HepG2 (cell line): Measurements from ENCODE around the gene RCCD1. TPM values are rescaled to one million over a fixed set of nuclear protein-coding genes. Genes with fewer than 3 reads are reported as not detected.

ENCODE experiments used
- CC2D1A ChIP-seq: sonication (generic); formaldehyde crosslinking; IDR thresholded peaks from 2 replicates; pipeline ENCODE4 v1.8.1; 2023; ENCODE audit warnings: mild to moderate bottlenecking, missing genetic modification reagents
- FOSL1 ChIP-seq: sonication (generic); formaldehyde crosslinking; IDR thresholded peaks from 2 replicates; pipeline ENCODE4 v1.9.0; 2021; ENCODE audit warnings: missing genetic modification reagents, borderline replicate concordance
- IKZF4 ChIP-seq: sonication (generic); formaldehyde crosslinking; IDR thresholded peaks from 2 replicates; pipeline ENCODE4 v1.5.1; 2020; ENCODE audit warnings: borderline replicate concordance, mild to moderate bottlenecking, low read depth, missing genetic modification reagents; ENCODE audit errors: not compliant biosample characterization
- MBNL3 ChIP-seq: fragments of 250-450 bp; sonication (Bioruptor Pico); conservative IDR thresholded peaks from 2 replicates; pipeline ENCODE4 v1.8.0; 2022; ENCODE audit warnings: mild to moderate bottlenecking, inconsistent platforms
- PHF20 ChIP-seq: sonication (generic); formaldehyde crosslinking; IDR thresholded peaks from 2 replicates; pipeline ENCODE4 v1.5.0; 2020; ENCODE audit warnings: mild to moderate bottlenecking, missing genetic modification reagents
- RARG ChIP-seq: sonication (generic); formaldehyde crosslinking; IDR thresholded peaks from 2 replicates; pipeline ENCODE4 v1.4.0; 2020; ENCODE audit warnings: low read depth, mild to moderate bottlenecking, missing genetic modification reagents
- SOX6 ChIP-seq, 2 experiments: fragments of 450-650 bp in 1 of 2; sonication (generic) in 1 of 2; formaldehyde crosslinking in 1 of 2; IDR thresholded peaks; 2 replicates each; pipeline versions ENCODE4 v1.4.0 to v1.6.1; 2017 to 2020; ENCODE audit warnings: antibody characterized with exemption in 1 of 2, mild to moderate bottlenecking in 1 of 2, missing genetic modification reagents in 1 of 2
- TBX3 ChIP-seq: fragments of 450-650 bp; IDR thresholded peaks from 2 replicates; pipeline ENCODE4 v1.6.1; 2017; ENCODE audit warnings: antibody characterized with exemption, mild to moderate bottlenecking, inconsistent platforms, borderline replicate concordance
- THAP11 ChIP-seq: IDR thresholded peaks from 2 replicates; pipeline ENCODE4 v1.6.1; 2016; ENCODE audit warnings: missing biosample characterization, missing genetic modification reagents
- ZBTB21 ChIP-seq: sonication (generic); formaldehyde crosslinking; IDR thresholded peaks from 2 replicates; pipeline ENCODE4 v1.4.0; 2020; ENCODE audit warnings: missing genetic modification reagents
- ZNF335 ChIP-seq: sonication (generic); formaldehyde crosslinking; IDR thresholded peaks from 2 replicates; pipeline ENCODE4 v1.4.0; 2020; ENCODE audit warnings: missing genetic modification reagents
- ZNF564 ChIP-seq: sonication (generic); formaldehyde crosslinking; IDR thresholded peaks from 2 replicates; pipeline ENCODE4 v1.8.1; 2023; ENCODE audit warnings: mild to moderate bottlenecking, missing genetic modification reagents
- ZNF780A ChIP-seq: sonication (generic); formaldehyde crosslinking; IDR thresholded peaks from 2 replicates; pipeline ENCODE4 v1.8.0; 2022; ENCODE audit warnings: mild to moderate bottlenecking, missing genetic modification reagents, moderate library complexity
- ZNF839 ChIP-seq: sonication (generic); formaldehyde crosslinking; IDR thresholded peaks from 2 replicates; pipeline ENCODE4 v1.4.0; 2020; ENCODE audit warnings: missing genetic modification reagents, mild to moderate bottlenecking, borderline replicate concordance
- polyA plus RNA-seq, 8 experiments: library from polyadenylated mRNA; depleted of rRNA in 3 of 8; stranded (reverse) in 7 of 8; unstranded in 1 of 8; fragments of >200 nt; fragmentation: Illumina TruSeq in 4 of 8; extraction: Trizol in 4 of 8; gene quantifications; 2 replicates each; pipeline versions ENCODE4 v1.2.1 to v1.2.3, GENCODE V29; 2011 to 2016; ENCODE audit warnings: low read depth in 4 of 8, missing spikeins in 1 of 8, mixed read lengths in 1 of 8; ENCODE audit not compliant: insufficient read depth in 1 of 8
- total RNA-seq, 5 experiments: library from RNA; depleted of rRNA; stranded (reverse); fragments of >200 nt; fragmentation: Illumina TruSeq; extraction: Trizol; gene quantifications; 2 replicates each; pipeline ENCODE4 v1.2.3, GENCODE V29; 2016; ENCODE audit warnings: low read depth in 1 of 5
- TF ChIP-seq, protein P1 (sequence below): sonication (generic); formaldehyde crosslinking; IDR thresholded peaks from 2 replicates; pipeline ENCODE4 v1.5.1; 2020; ENCODE audit warnings: missing genetic modification reagents, mild to moderate bottlenecking, borderline replicate concordance
- TF ChIP-seq, protein P2 (sequence below): sonication (generic); formaldehyde crosslinking; IDR thresholded peaks from 2 replicates; pipeline ENCODE4 v1.4.0; 2020; ENCODE audit warnings: missing genetic modification reagents
- TF ChIP-seq, protein P3 (sequence below): sonication (generic); formaldehyde crosslinking; conservative IDR thresholded peaks from 2 replicates; pipeline ENCODE4 v1.4.0; 2020; ENCODE audit warnings: mild to moderate bottlenecking, missing genetic modification reagents, moderate library complexity

RCCD1 gene
- total and polyA plus RNA-seq, 2 of the 13 experiments (the other 11 are each of a cell fraction or from before 2014, with no cell fraction given), result 14.1 to 15.1 TPM

DNA sequence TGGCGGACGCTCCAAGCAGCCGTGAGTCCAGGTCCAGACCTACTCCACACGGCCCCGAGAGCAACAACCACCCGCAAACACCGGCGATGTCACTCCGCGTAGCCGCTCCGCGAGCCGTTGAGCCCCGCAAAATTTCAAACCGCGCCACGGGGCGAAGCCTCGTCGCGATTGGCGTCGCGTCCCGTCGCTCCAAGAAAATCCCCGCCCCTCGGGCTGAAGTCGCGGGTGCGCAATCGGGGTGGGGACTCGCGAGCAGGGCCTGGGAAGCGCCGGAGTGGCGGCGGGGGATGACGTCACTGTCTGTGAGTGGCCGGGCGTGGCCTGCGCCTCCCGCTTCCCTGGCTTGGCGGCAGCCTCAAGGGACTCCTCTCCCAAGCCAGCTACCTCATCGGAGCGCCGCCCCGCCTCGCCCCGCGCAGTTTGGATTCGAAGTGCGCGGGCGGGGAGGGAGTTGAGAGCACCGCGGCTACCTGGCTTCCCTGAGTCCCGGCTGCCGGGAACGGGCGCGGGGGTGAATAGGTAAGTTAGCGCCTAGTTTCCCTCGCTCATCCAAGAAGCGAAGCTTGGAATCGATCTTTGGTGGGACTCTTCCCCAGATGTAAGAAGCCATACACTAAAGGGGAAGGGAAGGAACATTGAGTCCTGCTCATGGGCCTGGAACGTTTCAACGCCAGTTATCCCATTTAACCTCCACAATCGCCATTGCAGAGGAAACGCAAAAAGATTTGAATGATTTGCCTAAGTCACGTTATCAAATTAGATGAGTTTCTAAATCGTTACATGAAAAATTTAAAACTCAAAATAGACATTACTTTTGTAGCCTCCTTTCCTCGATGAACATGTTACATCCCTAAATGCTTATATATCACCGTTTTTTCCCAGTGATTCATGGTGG lies 40.0 kb downstream of the RCCD1 start, which contains the start of gene PRC1 (continued):
- TF ChIP-seq, protein P1, sequence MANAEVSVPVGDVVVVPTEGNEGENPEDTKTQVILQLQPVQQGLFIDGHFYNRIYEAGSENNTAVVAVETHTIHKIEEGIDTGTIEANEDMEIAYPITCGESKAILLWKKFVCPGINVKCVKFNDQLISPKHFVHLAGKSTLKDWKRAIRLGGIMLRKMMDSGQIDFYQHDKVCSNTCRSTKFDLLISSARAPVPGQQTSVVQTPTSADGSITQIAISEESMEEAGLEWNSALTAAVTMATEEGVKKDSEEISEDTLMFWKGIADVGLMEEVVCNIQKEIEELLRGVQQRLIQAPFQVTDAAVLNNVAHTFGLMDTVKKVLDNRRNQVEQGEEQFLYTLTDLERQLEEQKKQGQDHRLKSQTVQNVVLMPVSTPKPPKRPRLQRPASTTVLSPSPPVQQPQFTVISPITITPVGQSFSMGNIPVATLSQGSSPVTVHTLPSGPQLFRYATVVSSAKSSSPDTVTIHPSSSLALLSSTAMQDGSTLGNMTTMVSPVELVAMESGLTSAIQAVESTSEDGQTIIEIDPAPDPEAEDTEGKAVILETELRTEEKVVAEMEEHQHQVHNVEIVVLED (CRISPR knock-in tag), result peak; percentile 86
- TF ChIP-seq TBX3 (peak; percentile 32; the same call in 1 of the 2 replicates), FOSL1 (CRISPR knock-in tag) (no peak), MBNL3 (CRISPR knock-in tag) (no peak), SOX6 (IDR thresholded peaks at IDR 0.05) (no peak), SOX6 (CRISPR knock-in tag; IDR thresholded peaks at IDR 0.05) (peak; percentile 83), ZNF780A (peak; percentile 52; the same call in 1 of the 2 replicates), PHF20 (CRISPR knock-in tag) (peak; percentile 86), ZNF839 (no peak), ZNF564 (peak; percentile 85; the same call in 1 of the 2 replicates), THAP11 (CRISPR knock-in tag) (peak; percentile 82), CC2D1A (CRISPR knock-in tag) (no peak), RARG (CRISPR knock-in tag) (no peak), ZBTB21 (CRISPR knock-in tag) (peak; percentile 61), ZNF335 (CRISPR knock-in tag) (no peak), IKZF4 (CRISPR knock-in tag) (no peak)
- TF ChIP-seq, protein P2, sequence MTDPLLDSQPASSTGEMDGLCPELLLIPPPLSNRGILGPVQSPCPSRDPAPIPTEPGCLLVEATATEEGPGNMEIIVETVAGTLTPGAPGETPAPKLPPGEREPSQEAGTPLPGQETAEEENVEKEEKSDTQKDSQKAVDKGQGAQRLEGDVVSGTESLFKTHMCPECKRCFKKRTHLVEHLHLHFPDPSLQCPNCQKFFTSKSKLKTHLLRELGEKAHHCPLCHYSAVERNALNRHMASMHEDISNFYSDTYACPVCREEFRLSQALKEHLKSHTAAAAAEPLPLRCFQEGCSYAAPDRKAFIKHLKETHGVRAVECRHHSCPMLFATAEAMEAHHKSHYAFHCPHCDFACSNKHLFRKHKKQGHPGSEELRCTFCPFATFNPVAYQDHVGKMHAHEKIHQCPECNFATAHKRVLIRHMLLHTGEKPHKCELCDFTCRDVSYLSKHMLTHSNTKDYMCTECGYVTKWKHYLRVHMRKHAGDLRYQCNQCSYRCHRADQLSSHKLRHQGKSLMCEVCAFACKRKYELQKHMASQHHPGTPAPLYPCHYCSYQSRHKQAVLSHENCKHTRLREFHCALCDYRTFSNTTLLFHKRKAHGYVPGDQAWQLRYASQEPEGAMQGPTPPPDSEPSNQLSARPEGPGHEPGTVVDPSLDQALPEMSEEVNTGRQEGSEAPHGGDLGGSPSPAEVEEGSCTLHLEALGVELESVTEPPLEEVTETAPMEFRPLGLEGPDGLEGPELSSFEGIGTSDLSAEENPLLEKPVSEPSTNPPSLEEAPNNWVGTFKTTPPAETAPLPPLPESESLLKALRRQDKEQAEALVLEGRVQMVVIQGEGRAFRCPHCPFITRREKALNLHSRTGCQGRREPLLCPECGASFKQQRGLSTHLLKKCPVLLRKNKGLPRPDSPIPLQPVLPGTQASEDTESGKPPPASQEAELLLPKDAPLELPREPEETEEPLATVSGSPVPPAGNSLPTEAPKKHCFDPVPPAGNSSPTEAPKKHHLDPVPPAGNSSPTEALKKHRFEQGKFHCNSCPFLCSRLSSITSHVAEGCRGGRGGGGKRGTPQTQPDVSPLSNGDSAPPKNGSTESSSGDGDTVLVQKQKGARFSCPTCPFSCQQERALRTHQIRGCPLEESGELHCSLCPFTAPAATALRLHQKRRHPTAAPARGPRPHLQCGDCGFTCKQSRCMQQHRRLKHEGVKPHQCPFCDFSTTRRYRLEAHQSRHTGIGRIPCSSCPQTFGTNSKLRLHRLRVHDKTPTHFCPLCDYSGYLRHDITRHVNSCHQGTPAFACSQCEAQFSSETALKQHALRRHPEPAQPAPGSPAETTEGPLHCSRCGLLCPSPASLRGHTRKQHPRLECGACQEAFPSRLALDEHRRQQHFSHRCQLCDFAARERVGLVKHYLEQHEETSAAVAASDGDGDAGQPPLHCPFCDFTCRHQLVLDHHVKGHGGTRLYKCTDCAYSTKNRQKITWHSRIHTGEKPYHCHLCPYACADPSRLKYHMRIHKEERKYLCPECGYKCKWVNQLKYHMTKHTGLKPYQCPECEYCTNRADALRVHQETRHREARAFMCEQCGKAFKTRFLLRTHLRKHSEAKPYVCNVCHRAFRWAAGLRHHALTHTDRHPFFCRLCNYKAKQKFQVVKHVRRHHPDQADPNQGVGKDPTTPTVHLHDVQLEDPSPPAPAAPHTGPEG (CRISPR knock-in tag), result peak; percentile 82; the same call in 1 of the 2 replicates
- TF ChIP-seq, protein P3, sequence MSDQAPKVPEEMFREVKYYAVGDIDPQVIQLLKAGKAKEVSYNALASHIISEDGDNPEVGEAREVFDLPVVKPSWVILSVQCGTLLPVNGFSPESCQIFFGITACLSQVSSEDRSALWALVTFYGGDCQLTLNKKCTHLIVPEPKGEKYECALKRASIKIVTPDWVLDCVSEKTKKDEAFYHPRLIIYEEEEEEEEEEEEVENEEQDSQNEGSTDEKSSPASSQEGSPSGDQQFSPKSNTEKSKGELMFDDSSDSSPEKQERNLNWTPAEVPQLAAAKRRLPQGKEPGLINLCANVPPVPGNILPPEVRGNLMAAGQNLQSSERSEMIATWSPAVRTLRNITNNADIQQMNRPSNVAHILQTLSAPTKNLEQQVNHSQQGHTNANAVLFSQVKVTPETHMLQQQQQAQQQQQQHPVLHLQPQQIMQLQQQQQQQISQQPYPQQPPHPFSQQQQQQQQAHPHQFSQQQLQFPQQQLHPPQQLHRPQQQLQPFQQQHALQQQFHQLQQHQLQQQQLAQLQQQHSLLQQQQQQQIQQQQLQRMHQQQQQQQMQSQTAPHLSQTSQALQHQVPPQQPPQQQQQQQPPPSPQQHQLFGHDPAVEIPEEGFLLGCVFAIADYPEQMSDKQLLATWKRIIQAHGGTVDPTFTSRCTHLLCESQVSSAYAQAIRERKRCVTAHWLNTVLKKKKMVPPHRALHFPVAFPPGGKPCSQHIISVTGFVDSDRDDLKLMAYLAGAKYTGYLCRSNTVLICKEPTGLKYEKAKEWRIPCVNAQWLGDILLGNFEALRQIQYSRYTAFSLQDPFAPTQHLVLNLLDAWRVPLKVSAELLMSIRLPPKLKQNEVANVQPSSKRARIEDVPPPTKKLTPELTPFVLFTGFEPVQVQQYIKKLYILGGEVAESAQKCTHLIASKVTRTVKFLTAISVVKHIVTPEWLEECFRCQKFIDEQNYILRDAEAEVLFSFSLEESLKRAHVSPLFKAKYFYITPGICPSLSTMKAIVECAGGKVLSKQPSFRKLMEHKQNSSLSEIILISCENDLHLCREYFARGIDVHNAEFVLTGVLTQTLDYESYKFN (CRISPR knock-in tag), result no peak; the same call in 1 of the 2 replicates
